ENCODE results near the gene PVR. TPM values are rescaled to one million over a fixed set of nuclear protein-coding genes. Genes with fewer than 3 reads are reported as not detected.

Gene PVR
- polyA plus RNA-seq, 1 donor from 2014 or later: 19.1 TPM

GRCh38 chr19:44653343-44653742 lies 9.6 kb downstream of the PVR start:
- H3K4me2 ChIP-seq (ENCODE audit: low read length): no peak overlapping the region
- H3K9me3 ChIP-seq (ENCODE audit: low read length): no peaks in the 10 kb centered on the region
- peaks cover 1% of the 10 kb centered on the region for H3K36me3 ChIP-seq (ENCODE audit: insufficient read depth, low read length)
- no peak overlapping the region for H2AFZ ChIP-seq (ENCODE audit: low read depth, low read length)
- no peaks in the 10 kb centered on the region for H3K27me3 ChIP-seq (ENCODE audit: insufficient read depth, low read depth, low read length)
- H3K9me2 ChIP-seq (ENCODE audit: insufficient read depth, low read length): no peaks in the 10 kb centered on the region
- H3K4me3 ChIP-seq (ENCODE audit: low read length): no peak overlapping the region
- no peaks in the 10 kb centered on the region for H3F3A ChIP-seq (ENCODE audit: insufficient read depth, low read length, poor library complexity, severe bottlenecking)
- H3K9ac ChIP-seq (ENCODE audit: low read length): no peak overlapping the region
- H4K20me1 ChIP-seq (ENCODE audit: insufficient read depth): no peaks in the 10 kb centered on the region
- H3K79me2 ChIP-seq (replicated peaks; ENCODE audit: insufficient read depth, low read length): no peaks in the 10 kb centered on the region
- H3K27ac ChIP-seq (ENCODE audit: low read length): no peak overlapping the region
- TF ChIP-seq RAD21 (conservative IDR thresholded peaks at IDR 0.05) (no peak), EZH2 (IDR thresholded peaks at IDR 0.05; ENCODE audit: borderline replicate concordance, insufficient read depth, low read length, poor library complexity, severe bottlenecking) (no peak), POLR2AphosphoS5 (IDR thresholded peaks at IDR 0.05) (no peak), SMC3 (conservative IDR thresholded peaks at IDR 0.05; ENCODE audit: poor library complexity) (no peak), MXI1 (conservative IDR thresholded peaks at IDR 0.05; ENCODE audit: poor library complexity, severe bottlenecking) (no peak), TAF1 (IDR thresholded peaks at IDR 0.05; ENCODE audit: low read depth) (no peak), CTCF (IDR thresholded peaks at IDR 0.05; ENCODE audit: poor library complexity, severe bottlenecking) (no peak), EP300 (conservative IDR thresholded peaks at IDR 0.05; ENCODE audit: poor library complexity, severe bottlenecking) (no peak)
- TF ChIP-seq, protein P1, sequence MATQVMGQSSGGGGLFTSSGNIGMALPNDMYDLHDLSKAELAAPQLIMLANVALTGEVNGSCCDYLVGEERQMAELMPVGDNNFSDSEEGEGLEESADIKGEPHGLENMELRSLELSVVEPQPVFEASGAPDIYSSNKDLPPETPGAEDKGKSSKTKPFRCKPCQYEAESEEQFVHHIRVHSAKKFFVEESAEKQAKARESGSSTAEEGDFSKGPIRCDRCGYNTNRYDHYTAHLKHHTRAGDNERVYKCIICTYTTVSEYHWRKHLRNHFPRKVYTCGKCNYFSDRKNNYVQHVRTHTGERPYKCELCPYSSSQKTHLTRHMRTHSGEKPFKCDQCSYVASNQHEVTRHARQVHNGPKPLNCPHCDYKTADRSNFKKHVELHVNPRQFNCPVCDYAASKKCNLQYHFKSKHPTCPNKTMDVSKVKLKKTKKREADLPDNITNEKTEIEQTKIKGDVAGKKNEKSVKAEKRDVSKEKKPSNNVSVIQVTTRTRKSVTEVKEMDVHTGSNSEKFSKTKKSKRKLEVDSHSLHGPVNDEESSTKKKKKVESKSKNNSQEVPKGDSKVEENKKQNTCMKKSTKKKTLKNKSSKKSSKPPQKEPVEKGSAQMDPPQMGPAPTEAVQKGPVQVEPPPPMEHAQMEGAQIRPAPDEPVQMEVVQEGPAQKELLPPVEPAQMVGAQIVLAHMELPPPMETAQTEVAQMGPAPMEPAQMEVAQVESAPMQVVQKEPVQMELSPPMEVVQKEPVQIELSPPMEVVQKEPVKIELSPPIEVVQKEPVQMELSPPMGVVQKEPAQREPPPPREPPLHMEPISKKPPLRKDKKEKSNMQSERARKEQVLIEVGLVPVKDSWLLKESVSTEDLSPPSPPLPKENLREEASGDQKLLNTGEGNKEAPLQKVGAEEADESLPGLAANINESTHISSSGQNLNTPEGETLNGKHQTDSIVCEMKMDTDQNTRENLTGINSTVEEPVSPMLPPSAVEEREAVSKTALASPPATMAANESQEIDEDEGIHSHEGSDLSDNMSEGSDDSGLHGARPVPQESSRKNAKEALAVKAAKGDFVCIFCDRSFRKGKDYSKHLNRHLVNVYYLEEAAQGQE (IDR thresholded peaks at IDR 0.05; ENCODE audit: borderline replicate concordance): no peak

GRCh38 chr19:44653977-44654774 lies 10.5 kb downstream of the PVR start:
- no peak overlapping the region for H3K27ac ChIP-seq (ENCODE audit: low read length)
- no peaks in the 10 kb centered on the region for H3K27me3 ChIP-seq (ENCODE audit: insufficient read depth, low read depth, low read length)
- no peaks in the 10 kb centered on the region for H3K79me2 ChIP-seq (replicated peaks; ENCODE audit: insufficient read depth, low read length)
- no peak overlapping the region for H3K9ac ChIP-seq (ENCODE audit: low read length)
- H4K20me1 ChIP-seq (ENCODE audit: insufficient read depth): no peaks in the 10 kb centered on the region
- no peak for TF ChIP-seq EZH2 (IDR thresholded peaks at IDR 0.05; ENCODE audit: borderline replicate concordance, insufficient read depth, low read length, poor library complexity, severe bottlenecking)
- no peak for TF ChIP-seq MXI1 (conservative IDR thresholded peaks at IDR 0.05; ENCODE audit: poor library complexity, severe bottlenecking)
- H3K4me2 ChIP-seq (ENCODE audit: low read length): no peak overlapping the region
- no peaks in the 10 kb centered on the region for H3F3A ChIP-seq (ENCODE audit: insufficient read depth, low read length, poor library complexity, severe bottlenecking)
- H3K9me3 ChIP-seq (ENCODE audit: low read length): no peaks in the 10 kb centered on the region
- H3K9me2 ChIP-seq (ENCODE audit: insufficient read depth, low read length): no peaks in the 10 kb centered on the region
- H3K4me3 ChIP-seq (ENCODE audit: low read length): no peak overlapping the region
- H2AFZ ChIP-seq (ENCODE audit: low read depth, low read length): no peak overlapping the region
- peaks cover 5% of the 10 kb centered on the region for H3K36me3 ChIP-seq (ENCODE audit: insufficient read depth, low read length)

Data from neural cell (in vitro differentiated cells).